HepG2 (cell line): Measurements from ENCODE around the gene SAMD14. TPM values are rescaled to one million over a fixed set of nuclear protein-coding genes. Genes with fewer than 3 reads are reported as not detected.

Source experiments
- ARHGAP35 ChIP-seq: sonication (generic); formaldehyde crosslinking; IDR thresholded peaks from 2 replicates; pipeline ENCODE4 v1.9.0; 2022; ENCODE audit warnings: mild to moderate bottlenecking, inconsistent platforms, moderate library complexity, missing genetic modification reagents, borderline replicate concordance
- DDIT3 ChIP-seq: sonication (generic); formaldehyde crosslinking; IDR thresholded peaks from 2 replicates; pipeline ENCODE4 v1.4.0; 2020; ENCODE audit warnings: mild to moderate bottlenecking, missing genetic modification reagents
- DPF2 ChIP-seq: sonication (generic); formaldehyde crosslinking; IDR thresholded peaks from 2 replicates; pipeline ENCODE4 v1.4.0; 2020; ENCODE audit warnings: mild to moderate bottlenecking, low read depth, missing genetic modification reagents, borderline replicate concordance
- EEA1 ChIP-seq: sonication (generic); formaldehyde crosslinking; IDR thresholded peaks from 2 replicates; pipeline ENCODE4 v1.5.1; 2020; ENCODE audit warnings: mild to moderate bottlenecking, missing genetic modification reagents, borderline replicate concordance
- ETV5 ChIP-seq: IDR thresholded peaks from 2 replicates; pipeline ENCODE4 v1.6.1; 2018; ENCODE audit warnings: missing biosample characterization, missing genetic modification reagents, inconsistent platforms, borderline replicate concordance
- HMGXB3 ChIP-seq: sonication (generic); formaldehyde crosslinking; IDR thresholded peaks from 2 replicates; pipeline ENCODE4 v1.4.0; 2020; ENCODE audit warnings: missing genetic modification reagents, borderline replicate concordance
- KDM5B ChIP-seq: sonication (generic); formaldehyde crosslinking; IDR thresholded peaks from 2 replicates; pipeline ENCODE4 v1.4.0; 2020; ENCODE audit warnings: missing genetic modification reagents, mild to moderate bottlenecking, borderline replicate concordance
- RELA ChIP-seq: sonication (generic); formaldehyde crosslinking; IDR thresholded peaks from 2 replicates; pipeline ENCODE4 v1.4.0; 2020; ENCODE audit warnings: missing genetic modification reagents
- SAP130 ChIP-seq: IDR thresholded peaks from 2 replicates; pipeline ENCODE4 v1.6.1; 2016; ENCODE audit warnings: low read depth
- SRSF1 ChIP-seq: fragments of 200-400 bp; formaldehyde crosslinking; optimal IDR thresholded peaks from 2 replicates; pipeline ENCODE3; 2017; ENCODE audit warnings: mild to moderate bottlenecking, low read depth, low read length, moderate library complexity
- YEATS4 ChIP-seq: sonication (generic); formaldehyde crosslinking; IDR thresholded peaks from 2 replicates; pipeline ENCODE4 v1.4.0; 2020; ENCODE audit warnings: missing genetic modification reagents, borderline replicate concordance
- ZFX ChIP-seq: sonication (generic); formaldehyde crosslinking; IDR thresholded peaks from 2 replicates; pipeline ENCODE4 v1.4.0; 2020; ENCODE audit warnings: mild to moderate bottlenecking, low read depth, missing genetic modification reagents, moderate library complexity
- ZNF280D ChIP-seq: sonication (generic); formaldehyde crosslinking; IDR thresholded peaks from 2 replicates; pipeline ENCODE4 v1.5.1; 2020; ENCODE audit warnings: mild to moderate bottlenecking, missing genetic modification reagents
- ZNF34 ChIP-seq: sonication (generic); formaldehyde crosslinking; IDR thresholded peaks from 2 replicates; pipeline ENCODE4 v1.4.0; 2020; ENCODE audit warnings: mild to moderate bottlenecking, missing genetic modification reagents, borderline replicate concordance
- ZNF460 ChIP-seq: sonication (generic); formaldehyde crosslinking; IDR thresholded peaks from 2 replicates; pipeline ENCODE4 v1.5.1; 2020; ENCODE audit warnings: missing genetic modification reagents, mild to moderate bottlenecking, borderline replicate concordance
- ZNF777 ChIP-seq: sonication (generic); formaldehyde crosslinking; IDR thresholded peaks from 2 replicates; pipeline ENCODE4 v1.4.0; 2020; ENCODE audit warnings: missing genetic modification reagents
- polyA plus RNA-seq, 8 experiments: library from polyadenylated mRNA; depleted of rRNA in 3 of 8; stranded (reverse) in 7 of 8; unstranded in 1 of 8; fragments of >200 nt; fragmentation: Illumina TruSeq in 4 of 8; extraction: Trizol in 4 of 8; gene quantifications; 2 replicates each; pipeline versions ENCODE4 v1.2.1 to v1.2.3, GENCODE V29; 2011 to 2016; ENCODE audit warnings: low read depth in 4 of 8, missing spikeins in 1 of 8, mixed read lengths in 1 of 8; ENCODE audit not compliant: insufficient read depth in 1 of 8
- total RNA-seq, 5 experiments: library from RNA; depleted of rRNA; stranded (reverse); fragments of >200 nt; fragmentation: Illumina TruSeq; extraction: Trizol; gene quantifications; 2 replicates each; pipeline ENCODE4 v1.2.3, GENCODE V29; 2016; ENCODE audit warnings: low read depth in 1 of 5
- TF ChIP-seq, protein P1 (sequence below): sonication (generic); formaldehyde crosslinking; IDR thresholded peaks from 2 replicates; pipeline ENCODE4 v1.8.0; 2022; ENCODE audit warnings: missing genetic modification reagents, low read depth, mild to moderate bottlenecking, borderline replicate concordance
- TF ChIP-seq, protein P2 (sequence below): sonication (generic); formaldehyde crosslinking; conservative IDR thresholded peaks from 2 replicates; pipeline ENCODE4 v1.4.0; 2020; ENCODE audit warnings: missing genetic modification reagents

The SAMD14 gene
- total and polyA plus RNA-seq, 2 of the 13 experiments (the other 11 are each of a cell fraction or from before 2014, with no cell fraction given) = 0.07 to 0.22 TPM

DNA sequence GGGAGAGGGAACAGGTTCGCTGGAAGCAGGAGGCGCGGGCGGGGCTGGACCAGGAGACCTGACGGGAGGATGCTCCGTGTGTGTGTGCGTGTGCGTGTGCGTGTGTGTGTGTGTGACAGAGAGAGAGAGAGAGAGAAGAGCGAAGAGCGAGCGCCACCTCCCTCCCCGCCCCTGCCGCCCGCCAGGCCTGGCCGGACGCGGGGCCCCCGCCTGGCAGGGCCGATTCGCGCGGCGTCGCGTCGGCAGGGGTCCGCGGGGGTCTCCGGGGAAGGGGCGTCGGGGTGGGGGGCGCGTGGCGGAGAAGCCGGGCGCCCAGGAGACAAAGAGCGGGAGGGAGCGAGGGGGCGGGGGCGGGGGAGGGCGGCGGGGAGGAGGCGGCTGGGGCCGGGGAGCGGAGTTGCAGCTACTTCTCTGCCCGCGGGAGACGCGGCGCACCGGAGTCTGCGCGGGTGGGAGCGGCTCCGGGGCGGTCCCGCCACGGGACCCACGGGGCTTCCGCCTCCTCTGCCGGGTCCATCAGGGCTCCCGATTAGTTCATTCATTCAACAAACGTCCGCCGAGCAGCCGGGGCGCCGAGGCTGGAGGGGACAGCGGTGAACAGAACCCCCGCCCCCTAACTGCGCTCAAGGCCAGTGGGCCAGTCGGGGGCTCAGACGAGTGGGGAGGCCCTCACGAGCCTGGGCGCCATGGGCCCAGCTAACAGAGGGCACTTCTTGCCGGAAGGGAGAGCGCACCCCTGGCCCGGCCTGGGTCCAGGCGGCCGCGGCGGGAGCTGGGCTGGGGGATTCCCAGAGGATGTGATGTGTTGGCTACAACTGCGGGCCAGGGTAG, at the start of gene SAMD14 (continued):
- no peak for TF ChIP-seq DDIT3 (CRISPR knock-in tag)
- no peak for TF ChIP-seq DPF2 (CRISPR knock-in tag)
- no peak for TF ChIP-seq ZNF34 (CRISPR knock-in tag)
- TF ChIP-seq ZFX (CRISPR knock-in tag) = 0 out of 2 replicates have a peak, but pooled peaks have one; percentile 22
- 0 out of 2 replicates have a peak, but pooled peaks have one; percentile 30 for TF ChIP-seq EEA1 (CRISPR knock-in tag)
- TF ChIP-seq RELA (CRISPR knock-in tag) = 0 out of 2 replicates have a peak, but pooled peaks have one; percentile 46
- TF ChIP-seq YEATS4 = peak; percentile 14; the same call in 1 of the 2 replicates
- peak; percentile 55 for TF ChIP-seq SRSF1
- 0 out of 2 replicates have a peak, but pooled peaks have one; percentile 42 for TF ChIP-seq KDM5B (CRISPR knock-in tag)
- TF ChIP-seq ETV5 = no peak
- TF ChIP-seq, protein P1, sequence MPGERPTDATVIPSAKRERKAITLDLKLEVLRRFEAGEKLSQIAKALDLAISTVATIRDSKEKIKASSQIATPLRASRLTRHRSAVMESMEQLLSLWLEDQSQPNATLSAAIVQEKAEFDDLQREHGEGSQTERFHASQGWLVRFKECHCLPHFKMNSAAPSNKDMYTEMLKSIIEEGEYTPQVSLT (CRISPR knock-in tag) = no peak
- TF ChIP-seq SAP130 (CRISPR knock-in tag) = no peak
- no peak for TF ChIP-seq ZNF460 (CRISPR knock-in tag)
- no peak for TF ChIP-seq HMGXB3
- TF ChIP-seq, protein P2, sequence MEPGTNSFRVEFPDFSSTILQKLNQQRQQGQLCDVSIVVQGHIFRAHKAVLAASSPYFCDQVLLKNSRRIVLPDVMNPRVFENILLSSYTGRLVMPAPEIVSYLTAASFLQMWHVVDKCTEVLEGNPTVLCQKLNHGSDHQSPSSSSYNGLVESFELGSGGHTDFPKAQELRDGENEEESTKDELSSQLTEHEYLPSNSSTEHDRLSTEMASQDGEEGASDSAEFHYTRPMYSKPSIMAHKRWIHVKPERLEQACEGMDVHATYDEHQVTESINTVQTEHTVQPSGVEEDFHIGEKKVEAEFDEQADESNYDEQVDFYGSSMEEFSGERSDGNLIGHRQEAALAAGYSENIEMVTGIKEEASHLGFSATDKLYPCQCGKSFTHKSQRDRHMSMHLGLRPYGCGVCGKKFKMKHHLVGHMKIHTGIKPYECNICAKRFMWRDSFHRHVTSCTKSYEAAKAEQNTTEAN (CRISPR knock-in tag) = peak; percentile 67
- TF ChIP-seq ARHGAP35 (CRISPR knock-in tag) = no peak
- no peak for TF ChIP-seq ZNF280D
- TF ChIP-seq ZNF777 (CRISPR knock-in tag) = 0 out of 2 replicates have a peak, but pooled peaks have one; percentile 19
